ENCODE results near the gene ATP6V1C2.

DNA sequence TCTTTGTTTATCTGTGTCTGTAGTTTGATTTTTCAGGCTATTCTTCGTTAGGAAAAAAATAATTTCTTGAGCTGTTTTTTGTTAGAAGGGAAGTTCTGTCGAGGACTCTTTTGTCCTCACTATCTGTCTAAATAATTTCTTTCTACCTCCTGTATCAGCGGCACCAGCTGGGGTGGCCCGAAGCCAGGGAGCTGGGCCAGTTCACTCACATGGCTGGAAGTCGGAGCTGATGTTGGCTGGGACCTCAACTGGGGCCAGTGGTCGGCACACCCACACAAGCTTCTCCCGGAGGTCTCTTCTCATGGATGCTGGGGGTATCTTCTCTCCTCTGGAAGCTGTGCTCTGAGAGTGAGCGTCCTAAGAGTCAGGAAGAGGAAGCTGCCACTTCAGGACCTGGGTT is 99.1 kb downstream of the ATP6V1C2 start:
- TF ChIP-seq, protein P1, sequence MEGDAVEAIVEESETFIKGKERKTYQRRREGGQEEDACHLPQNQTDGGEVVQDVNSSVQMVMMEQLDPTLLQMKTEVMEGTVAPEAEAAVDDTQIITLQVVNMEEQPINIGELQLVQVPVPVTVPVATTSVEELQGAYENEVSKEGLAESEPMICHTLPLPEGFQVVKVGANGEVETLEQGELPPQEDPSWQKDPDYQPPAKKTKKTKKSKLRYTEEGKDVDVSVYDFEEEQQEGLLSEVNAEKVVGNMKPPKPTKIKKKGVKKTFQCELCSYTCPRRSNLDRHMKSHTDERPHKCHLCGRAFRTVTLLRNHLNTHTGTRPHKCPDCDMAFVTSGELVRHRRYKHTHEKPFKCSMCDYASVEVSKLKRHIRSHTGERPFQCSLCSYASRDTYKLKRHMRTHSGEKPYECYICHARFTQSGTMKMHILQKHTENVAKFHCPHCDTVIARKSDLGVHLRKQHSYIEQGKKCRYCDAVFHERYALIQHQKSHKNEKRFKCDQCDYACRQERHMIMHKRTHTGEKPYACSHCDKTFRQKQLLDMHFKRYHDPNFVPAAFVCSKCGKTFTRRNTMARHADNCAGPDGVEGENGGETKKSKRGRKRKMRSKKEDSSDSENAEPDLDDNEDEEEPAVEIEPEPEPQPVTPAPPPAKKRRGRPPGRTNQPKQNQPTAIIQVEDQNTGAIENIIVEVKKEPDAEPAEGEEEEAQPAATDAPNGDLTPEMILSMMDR (IDR thresholded peaks at IDR 0.05) = no peak
- no peak for TF ChIP-seq POLR2AphosphoS5 (IDR thresholded peaks at IDR 0.05)
- TF ChIP-seq POLR2A (IDR thresholded peaks at IDR 0.05) = no peak
